Glutamatergic neuron (in vitro differentiated cells): ENCODE measurements around the gene CYBA. TPM values are rescaled to one million over a fixed set of nuclear protein-coding genes. Genes with fewer than 3 reads are reported as not detected.
A peak's percentile ranks its signal among the peaks of the same experiment; 100 is the strongest.

Source experiments
- DNase-seq: peaks from one replicate; pipeline ENCODE4 v3.0.0; 2022
- H3K27ac Mint-ChIP-seq: one replicate; pipeline ENCODE4 v1.8.0; 2020; ENCODE audit warnings: mild to moderate bottlenecking, mixed read lengths, inconsistent platforms; ENCODE audit not compliant: unreplicated experiment
- H3K27me3 Mint-ChIP-seq: one replicate; pipeline ENCODE4 v1.8.0; 2020; ENCODE audit warnings: mild to moderate bottlenecking, moderate library complexity, mixed read lengths, inconsistent platforms; ENCODE audit not compliant: unreplicated experiment
- H3K36me3 Mint-ChIP-seq: one replicate; pipeline ENCODE4 v1.8.0; 2020; ENCODE audit warnings: mild to moderate bottlenecking, mixed read lengths, inconsistent platforms; ENCODE audit not compliant: unreplicated experiment
- H3K4me1 Mint-ChIP-seq: one replicate; pipeline ENCODE4 v1.8.0; 2020; ENCODE audit warnings: mild to moderate bottlenecking, low read depth, mixed read lengths, inconsistent platforms; ENCODE audit not compliant: unreplicated experiment
- H3K4me3 Mint-ChIP-seq: one replicate; pipeline ENCODE4 v1.8.0; 2020; ENCODE audit warnings: mild to moderate bottlenecking, mixed read lengths, inconsistent platforms; ENCODE audit not compliant: unreplicated experiment
- H3K9me3 Mint-ChIP-seq: one replicate; pipeline ENCODE4 v1.8.0; 2020; ENCODE audit warnings: mild to moderate bottlenecking, moderate library complexity, mixed read lengths, inconsistent platforms; ENCODE audit not compliant: unreplicated experiment
- CTCF ChIP-seq: fragments of 200-600 bp; sonication (generic); IDR thresholded peaks from one replicate; pipeline ENCODE4 v1.5.0; 2021; ENCODE audit not compliant: partially characterized antibody, unreplicated experiment
- total RNA-seq: library from RNA; stranded (reverse); fragmentation: NEBNext Ultra II Directional; extraction: Animal tissue kit (Norgen Biotek cat#: 25700); gene quantifications from one replicate; pipeline ENCODE4 v1.2.1, GENCODE V29; 2021; ENCODE audit not compliant: unreplicated experiment

CYBA gene
- total RNA-seq, 1 donor from 2014 or later: 28.7 TPM

DNA sequence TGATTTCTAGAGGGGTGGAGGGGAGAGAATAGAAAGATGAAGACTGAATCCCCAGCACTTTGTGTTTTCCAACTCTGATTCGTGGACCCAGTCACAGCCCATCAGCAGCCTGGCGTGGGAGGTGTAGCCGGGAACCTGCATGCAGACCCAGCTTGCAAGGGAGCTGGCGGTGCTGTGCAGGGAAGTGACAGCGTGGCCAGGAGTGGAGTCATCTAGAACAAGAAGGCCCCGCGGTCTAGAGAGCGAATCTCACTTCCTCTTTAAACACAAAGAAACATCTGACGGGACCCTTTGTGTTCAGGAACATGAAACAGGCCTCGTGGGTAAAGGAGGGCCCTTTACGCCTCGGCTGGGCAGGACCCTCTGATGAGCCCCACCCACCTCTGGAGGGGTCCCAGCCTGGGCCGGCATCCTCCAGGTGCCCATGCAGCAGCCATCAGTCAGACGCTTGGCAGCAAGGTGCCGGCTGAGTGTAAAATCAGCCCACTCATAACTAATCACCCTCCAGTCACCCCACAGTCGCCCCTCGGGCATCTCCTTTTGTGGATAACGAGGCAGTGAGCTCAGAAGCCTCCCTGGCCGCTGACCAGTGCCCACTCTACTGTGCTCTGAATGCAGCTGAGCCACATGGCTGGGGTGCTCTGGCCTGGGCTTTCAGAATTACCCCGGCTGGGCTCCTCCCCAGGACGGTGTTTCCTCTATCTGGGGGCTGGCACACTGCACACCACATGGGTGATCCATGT lies 31.0 kb upstream of the CYBA start:
- H3K27ac Mint-ChIP-seq: no peak overlapping the region
- no peak for DNase-seq
- H3K9me3 Mint-ChIP-seq: no peaks in the 10 kb centered on the region
- no peak for TF ChIP-seq CTCF
- no peaks in the 10 kb centered on the region for H3K36me3 Mint-ChIP-seq
- H3K4me3 Mint-ChIP-seq: no peak overlapping the region
- peaks cover 1% of the 10 kb centered on the region for H3K4me1 Mint-ChIP-seq
- H3K27me3 Mint-ChIP-seq: peaks cover 8% of the 10 kb centered on the region

GRCh38 chr16:88681084-88681680 lies 30.3 kb upstream of the CYBA start:
- peak; percentile 22 for TF ChIP-seq CTCF
- H3K36me3 Mint-ChIP-seq: no peaks in the 10 kb centered on the region
- peaks cover 8% of the 10 kb centered on the region for H3K27me3 Mint-ChIP-seq
- no peak for DNase-seq
- no peaks in the 10 kb centered on the region for H3K9me3 Mint-ChIP-seq
- H3K4me3 Mint-ChIP-seq: no peak overlapping the region
- peaks cover 1% of the 10 kb centered on the region for H3K4me1 Mint-ChIP-seq
- H3K27ac Mint-ChIP-seq: no peak overlapping the region

DNA sequence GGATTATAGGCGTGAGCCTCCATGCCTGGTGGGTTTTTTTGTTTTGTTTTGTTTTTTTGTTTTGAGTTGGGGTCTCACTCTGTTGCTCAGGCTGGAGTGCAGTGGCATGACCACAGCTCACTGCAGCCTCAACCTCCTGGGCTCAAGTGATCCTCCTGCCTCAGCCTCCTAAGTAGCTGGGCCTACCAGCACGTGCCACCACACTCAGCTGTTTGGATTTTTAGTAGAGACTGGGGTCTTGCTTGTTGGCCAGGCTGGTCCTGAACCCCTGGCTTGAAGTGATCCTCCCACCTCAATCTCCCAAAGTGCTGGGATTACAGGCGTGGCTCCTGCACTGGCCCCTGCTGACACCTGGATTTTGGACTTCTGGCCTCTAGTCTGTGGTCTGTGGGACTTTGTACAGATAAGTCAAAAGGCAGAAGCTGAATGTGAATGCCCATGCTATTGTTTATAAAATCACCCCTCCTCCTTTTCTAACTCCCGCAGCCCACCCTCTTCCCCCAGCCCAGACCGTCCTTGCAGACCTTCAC lies 29.8 kb upstream of the CYBA start:
- Mint-ChIP-seq H3K4me3 (no peak overlapping the region), H3K4me1 (peaks cover 1% of the 10 kb centered on the region), H3K36me3 (no peaks in the 10 kb centered on the region), H3K27ac (no peak overlapping the region), H3K27me3 (peaks cover 8% of the 10 kb centered on the region), H3K9me3 (peaks cover 2% of the 10 kb centered on the region)
- DNase-seq: no peak
- no peak for TF ChIP-seq CTCF

DNA sequence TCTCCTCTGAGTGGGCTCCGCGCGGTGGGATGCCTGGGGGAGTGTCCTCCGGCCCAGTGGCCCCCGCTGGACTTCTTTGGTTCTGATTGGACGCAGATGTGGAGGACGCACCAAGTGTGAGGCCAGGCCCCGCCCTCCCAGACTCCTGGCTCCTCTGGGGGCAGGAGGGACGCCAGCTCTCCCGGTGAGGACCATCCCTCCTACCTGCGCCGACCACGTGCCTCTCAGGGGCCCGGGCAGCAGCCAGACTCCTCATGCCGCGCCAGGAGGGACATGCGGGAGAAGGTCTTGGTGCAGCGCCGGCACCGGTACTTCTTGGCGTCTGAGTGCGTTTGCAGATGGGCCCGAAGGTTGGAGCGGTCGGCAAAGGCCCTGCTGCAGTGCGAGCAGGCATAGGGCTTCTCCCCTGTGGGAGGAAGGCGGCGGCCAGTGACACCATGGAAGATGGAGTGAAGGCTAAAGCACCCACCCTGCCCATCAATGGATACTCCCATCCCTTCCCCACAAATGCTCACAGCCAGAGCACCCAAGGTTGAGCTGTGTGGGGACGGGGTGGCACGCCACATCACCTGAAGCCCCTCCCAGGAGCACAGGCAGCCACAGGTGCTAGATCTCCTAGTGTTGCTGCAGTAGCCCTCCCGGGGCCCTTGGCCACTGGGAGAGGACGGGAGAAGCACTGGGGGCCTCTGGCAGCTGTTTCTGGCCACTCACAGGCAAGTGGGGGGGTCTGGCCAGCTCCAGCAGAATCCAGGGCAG lies 27.5 kb upstream of the CYBA start:
- Mint-ChIP-seq H3K27ac (no peak overlapping the region), H3K4me3 (no peak overlapping the region), H3K4me1 (no peaks in the 10 kb centered on the region), H3K27me3 (peaks cover 3% of the 10 kb centered on the region), H3K36me3 (no peaks in the 10 kb centered on the region), H3K9me3 (peaks cover 2% of the 10 kb centered on the region)
- DNase-seq: no peak
- no peak for TF ChIP-seq CTCF
